Omental fat pad (tissue), 4 donors: ENCODE measurements around the gene PHAX. TPM values are rescaled to one million over a fixed set of nuclear protein-coding genes. Genes with fewer than 3 reads are reported as not detected.
"Not testable (repeated sequence)": the region's sequence is repeated elsewhere in the genome, so short reads cannot be mapped to it uniquely, and the experiment has no call there.

Experiments
- ATAC-seq: fragments of 150-250 bp; one replicate; pipeline ENCODE4 v1.9.1; 2016; ENCODE audit warnings: mild to moderate bottlenecking, moderate library complexity; ENCODE audit not compliant: low FRiP score
- DNase-seq: peaks from one replicate; pipeline ENCODE4 v3.0.0-alpha.2; 2019; ENCODE audit warnings: low spot score
- CTCF ChIP-seq, 3 donors: fragments of 450-650 bp; IDR thresholded peaks; one replicate each; pipeline ENCODE4 v1.5.1; 2016 to 2017; ENCODE audit warnings: antibody characterized with exemption in 3 of 3, mild to moderate bottlenecking in 3 of 3, moderate library complexity in 2 of 3
- total RNA-seq, 4 donors: library from RNA; depleted of rRNA; stranded (reverse); fragments of >200 nt; gene quantifications; one replicate each; pipeline ENCODE4 v1.1.0, GENCODE V29; 2016

PHAX gene
- total RNA-seq, 4 donors from 2014 or later, result 29.7 to 50.4 (median 34.3) TPM

- DNase-seq (no peak), ATAC-seq (no peak)
- no peak for TF ChIP-seq CTCF (IDR thresholded peaks at IDR 0.05)
Measured at GRCh38 chr5:126641387-126641786, 40.6 kb downstream of the PHAX start.

- TF ChIP-seq CTCF (IDR thresholded peaks at IDR 0.05), result no peak
- DNase-seq (no peak), ATAC-seq (no peak)
Measured at GRCh38 chr5:126645132-126645531, 44.4 kb downstream of the PHAX start.

- ATAC-seq (no peak), DNase-seq (no peak)
- TF ChIP-seq CTCF (IDR thresholded peaks at IDR 0.05), result no peak
Measured at GRCh38 chr5:126647071-126647470, 46.3 kb downstream of the PHAX start.

- DNase-seq (no peak), ATAC-seq (no peak)
- no peak for TF ChIP-seq CTCF (IDR thresholded peaks at IDR 0.05)
Measured at GRCh38 chr5:126648471-126648870, 47.7 kb downstream of the PHAX start.

- not testable (repeated sequence) for DNase-seq, ATAC-seq
Measured at GRCh38 chr5:126649057-126649456, 48.3 kb downstream of the PHAX start.

- ATAC-seq, DNase-seq: not testable (repeated sequence)
Measured at GRCh38 chr5:126649709-126650108, 49.0 kb downstream of the PHAX start.

- no peak for DNase-seq
- ATAC-seq, result no peak
- no peak for TF ChIP-seq CTCF (IDR thresholded peaks at IDR 0.05)
Measured at GRCh38 chr5:126650463-126650862, 49.7 kb downstream of the PHAX start.

GRCh38 chr5:126651013-126651577 is 50.3 kb downstream of the PHAX start:
- TF ChIP-seq CTCF (IDR thresholded peaks at IDR 0.05), result no peak
- ATAC-seq (no peak), DNase-seq (no peak)
